Activated gamma-delta T cell (primary cell): ENCODE measurements around the gene SLC45A1.

Experiments
- DNase-seq: peaks from one replicate; lab custom pipeline; 2025; lab: John Stamatoyannopoulos, UW

Gene SLC45A1

DNA sequence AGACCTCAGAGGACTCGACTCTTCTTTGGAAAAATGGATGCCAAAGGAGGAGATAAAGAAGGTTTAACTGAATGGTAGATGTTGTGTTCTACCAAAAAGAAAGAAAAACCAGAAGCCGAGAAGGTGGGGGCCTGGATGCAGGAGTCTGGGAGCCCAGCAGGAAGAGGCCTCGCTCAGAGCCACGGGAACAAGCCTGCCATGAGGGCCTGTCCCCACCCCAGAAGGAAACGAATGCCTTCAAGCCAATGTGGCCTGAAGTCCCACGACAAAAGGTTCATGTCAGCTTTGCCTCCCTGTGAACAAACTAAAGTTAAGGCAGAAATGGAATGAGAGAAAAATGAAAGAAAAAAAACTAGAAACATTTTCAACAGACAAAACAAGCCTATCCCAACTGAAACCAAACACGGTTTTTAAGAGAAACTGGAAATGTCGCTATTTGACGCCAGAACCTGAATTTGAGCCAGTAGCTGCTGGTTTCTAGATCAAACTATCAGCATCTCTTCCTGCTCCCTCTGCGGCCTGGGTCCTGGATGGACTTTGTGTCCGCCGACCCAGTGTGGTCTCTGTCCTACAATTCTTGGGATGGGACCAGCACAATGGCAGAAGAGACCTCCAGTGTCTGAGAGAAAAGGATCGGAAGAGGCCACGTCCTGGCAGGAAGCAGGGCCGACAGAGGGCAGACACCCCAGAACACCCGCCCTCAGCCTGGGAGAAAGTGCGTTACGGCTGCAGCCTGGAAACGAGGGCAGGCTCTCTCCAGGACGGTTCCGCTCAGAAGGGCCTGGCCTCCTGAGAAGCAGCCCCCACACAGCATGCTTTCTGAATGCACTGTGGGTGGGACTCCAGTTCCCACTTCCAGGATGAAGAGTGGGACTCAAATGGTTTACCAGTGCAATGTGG, 35.2 kb downstream of the SLC45A1 start:
- no peak for DNase-seq

DNA sequence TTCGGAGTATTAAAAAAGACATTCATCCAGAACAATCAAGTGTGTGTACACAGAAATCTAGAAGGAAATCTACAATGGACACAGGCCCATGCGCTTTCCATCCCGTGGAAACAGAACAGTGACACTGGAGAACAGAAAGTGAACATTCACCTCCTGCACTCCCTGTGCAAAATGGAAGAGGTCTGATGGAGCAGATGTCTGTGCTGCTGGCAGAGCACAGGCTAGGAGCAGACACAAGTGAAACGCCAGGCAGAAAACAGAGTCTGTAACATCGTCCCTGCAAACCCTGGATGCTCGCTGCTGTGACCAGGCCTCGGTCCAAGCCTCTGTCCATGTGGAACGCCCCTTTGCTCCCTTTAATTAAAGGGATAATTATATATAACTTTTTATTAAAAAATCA, 36.1 kb downstream of the SLC45A1 start:
- DNase-seq = no peak

DNA sequence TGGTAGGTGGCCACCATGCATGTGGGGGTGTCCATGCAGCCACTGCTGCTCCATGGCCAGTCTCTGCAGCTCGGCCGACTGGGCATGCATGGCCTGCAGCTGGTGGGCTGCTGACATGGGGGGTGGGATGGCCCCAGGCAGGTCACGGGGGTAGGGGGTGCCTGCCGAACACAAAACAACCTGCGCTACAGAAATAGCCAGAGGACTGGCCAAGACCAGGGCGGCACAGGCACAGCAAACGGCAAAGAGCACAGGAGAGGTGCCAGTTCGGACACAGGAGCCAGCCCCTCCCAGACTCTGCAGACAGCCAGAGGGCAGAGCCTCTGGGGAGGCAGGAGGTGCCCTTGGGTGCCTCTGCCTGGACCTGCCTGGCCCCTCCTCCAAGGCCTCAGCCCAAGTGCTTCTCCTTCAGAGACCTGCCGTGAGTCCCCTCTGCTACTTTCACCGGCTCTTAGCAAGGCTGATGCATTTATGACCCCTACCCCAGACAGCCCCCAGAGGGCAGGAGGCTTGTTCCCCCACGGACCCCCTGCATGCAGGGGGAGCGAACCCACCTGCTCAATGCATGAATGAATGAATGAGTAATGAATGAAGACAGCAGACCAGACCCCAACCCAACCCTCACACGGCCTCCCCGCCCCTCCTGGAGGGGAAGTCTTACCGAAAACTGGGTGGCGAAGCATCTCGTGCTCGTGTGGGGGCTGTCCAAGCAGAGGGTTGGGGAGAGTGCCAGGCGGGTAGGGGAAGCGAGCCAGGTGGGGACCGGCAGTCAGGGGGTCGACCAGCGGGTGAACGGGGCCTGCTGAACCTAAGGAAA, 37.7 kb downstream of the SLC45A1 start:
- DNase-seq = no peak

DNA sequence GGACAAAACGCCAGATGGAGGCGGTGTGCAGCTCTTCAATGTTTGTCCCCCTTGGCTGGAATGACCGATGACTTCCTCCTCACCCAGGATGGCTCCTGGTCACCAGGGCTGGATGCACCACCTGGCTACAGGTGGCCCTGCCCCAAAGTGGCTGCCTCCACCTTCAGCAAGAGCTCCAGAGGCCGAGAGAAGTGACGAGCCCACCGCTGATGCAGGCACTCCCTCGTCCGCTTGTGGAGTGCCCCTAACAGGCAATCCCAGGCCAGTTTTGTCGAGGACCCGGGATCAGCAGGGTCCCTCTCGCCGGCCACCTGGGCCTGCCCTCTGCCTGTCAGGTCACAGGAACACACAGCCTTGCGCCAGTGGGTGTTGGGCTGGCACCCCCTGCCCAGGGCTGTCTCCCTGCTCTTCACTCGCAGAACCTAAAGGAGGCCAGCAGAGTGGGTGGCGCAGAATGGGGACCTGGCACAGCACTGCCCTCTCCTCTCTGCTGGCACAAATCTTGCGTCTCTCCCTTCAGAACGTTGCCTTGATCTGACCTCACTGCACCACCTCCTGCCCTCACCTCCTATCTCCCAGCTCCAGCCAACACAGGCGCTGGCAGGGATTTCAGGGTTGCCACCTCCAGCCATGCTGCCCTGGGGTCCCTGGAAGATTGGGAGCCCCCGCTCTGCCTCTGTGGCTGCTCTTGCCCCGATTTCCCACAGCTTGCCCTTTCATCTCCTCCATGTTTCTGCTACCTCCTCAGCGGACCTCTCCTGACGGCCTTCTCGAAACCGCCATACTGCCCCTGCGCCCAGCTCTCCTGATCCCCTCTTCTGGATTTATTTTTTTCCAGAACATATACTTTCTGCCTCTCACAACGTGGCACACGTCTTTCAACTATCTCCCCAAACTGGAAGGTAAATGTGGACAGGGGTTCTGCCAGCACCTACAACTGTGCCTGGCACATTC, 38.6 kb downstream of the SLC45A1 start:
- no peak for DNase-seq

DNA sequence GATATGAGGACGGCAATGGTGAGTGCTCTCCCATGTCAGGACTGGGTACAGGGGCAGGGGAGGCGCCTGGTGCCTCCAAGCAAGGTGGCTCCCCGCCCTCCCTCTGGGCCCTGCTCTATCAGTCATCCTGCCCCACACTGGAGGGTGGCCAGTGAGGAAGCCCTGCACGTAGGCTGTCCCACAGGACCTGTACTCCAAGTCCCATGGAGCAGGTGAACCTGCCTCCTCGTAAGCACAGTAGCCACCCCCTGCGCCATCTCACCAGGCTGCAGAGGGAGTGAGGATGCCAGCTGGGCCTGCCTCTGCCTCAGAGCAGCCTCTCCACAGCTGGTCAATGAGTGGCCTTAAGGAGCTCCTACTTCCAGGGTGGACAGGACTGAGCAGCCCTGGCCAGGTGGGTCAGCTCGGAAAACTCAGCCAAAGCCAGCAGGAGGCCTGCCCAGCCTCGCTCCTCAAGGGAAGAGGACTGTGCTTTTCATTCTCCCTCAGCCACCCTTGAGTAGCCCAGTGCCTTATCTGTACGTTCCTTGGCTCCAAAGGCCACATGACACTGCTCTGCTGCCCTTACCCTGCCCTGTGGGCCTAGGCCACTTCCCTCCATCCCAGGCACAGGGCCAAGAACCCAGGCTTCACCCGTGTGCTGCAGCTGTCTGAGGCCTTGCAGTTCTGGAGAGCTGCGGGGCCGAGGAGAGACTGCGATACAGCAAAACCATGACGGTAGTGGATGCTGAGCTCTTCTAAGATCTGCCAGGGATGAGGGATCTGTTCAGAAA, 39.6 kb downstream of the SLC45A1 start:
- DNase-seq = no peak

DNA sequence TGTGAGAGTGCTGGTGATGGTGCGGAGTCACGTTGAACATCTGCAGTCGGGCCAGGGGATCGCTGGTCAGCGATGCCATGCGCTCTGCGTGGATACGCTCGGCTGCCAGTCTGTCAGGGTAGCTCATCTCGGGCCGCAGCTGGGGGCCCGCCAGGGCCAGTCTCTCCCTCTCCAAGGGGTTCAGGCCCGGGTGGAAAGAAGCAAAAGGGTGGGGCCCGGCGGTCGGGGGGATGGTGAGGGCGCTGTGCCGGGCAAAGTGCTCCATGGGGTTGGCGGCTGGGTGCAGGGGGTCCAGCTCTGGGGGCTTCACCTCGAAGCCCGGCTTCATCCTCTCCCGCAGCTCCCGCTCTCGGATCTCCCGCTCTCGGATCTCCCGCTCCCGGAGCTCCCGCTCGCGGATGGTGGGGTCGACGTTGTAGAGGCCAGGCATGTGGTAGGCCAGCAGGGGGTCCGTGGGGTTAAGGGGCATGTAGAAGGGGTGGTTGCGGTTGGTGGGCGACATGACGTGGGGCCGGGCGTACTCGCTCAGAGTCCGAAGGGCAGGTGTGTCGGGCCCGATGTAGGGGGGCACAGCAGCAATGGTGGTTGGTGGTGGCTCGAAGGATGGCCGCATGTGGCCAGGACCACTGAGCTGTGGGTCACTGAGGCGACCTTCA, 40.5 kb downstream of the SLC45A1 start:
- no peak for DNase-seq

DNA sequence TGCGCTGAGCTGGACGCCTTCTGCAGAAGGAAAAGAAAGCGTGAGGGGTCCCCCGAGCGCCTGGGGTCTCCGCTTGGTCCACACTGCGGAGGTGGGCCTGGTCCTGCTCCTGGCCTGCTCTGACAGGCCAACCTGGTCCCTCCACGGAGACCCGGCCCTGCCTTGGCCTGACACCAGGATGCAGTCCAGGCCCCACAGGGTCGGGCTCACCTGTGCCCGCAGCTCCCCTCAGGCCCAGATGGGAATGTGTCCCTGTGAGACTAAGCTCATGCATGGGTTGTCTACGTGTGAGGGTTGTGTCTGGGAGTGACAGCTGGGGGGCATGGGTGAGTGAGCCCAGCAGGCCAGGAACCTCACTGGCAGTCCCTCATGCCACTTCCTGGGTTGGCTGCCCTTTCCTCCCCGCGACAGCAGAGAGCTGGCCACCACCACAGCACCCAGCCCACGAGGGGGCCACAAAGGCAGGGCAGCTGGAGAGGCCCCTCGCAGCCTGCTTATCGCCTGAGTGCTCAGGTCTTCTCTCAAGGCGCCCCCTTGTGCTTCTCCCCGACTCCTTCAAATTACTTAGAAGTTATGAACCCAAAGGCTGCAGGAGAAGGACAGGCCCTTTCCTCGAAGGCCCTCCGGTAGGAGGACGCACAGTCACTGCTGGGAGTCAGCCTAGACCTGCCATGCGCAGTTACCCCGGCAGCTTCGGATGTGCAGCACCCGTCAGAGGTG, 41.1 kb downstream of the SLC45A1 start:
- DNase-seq = no peak

DNA sequence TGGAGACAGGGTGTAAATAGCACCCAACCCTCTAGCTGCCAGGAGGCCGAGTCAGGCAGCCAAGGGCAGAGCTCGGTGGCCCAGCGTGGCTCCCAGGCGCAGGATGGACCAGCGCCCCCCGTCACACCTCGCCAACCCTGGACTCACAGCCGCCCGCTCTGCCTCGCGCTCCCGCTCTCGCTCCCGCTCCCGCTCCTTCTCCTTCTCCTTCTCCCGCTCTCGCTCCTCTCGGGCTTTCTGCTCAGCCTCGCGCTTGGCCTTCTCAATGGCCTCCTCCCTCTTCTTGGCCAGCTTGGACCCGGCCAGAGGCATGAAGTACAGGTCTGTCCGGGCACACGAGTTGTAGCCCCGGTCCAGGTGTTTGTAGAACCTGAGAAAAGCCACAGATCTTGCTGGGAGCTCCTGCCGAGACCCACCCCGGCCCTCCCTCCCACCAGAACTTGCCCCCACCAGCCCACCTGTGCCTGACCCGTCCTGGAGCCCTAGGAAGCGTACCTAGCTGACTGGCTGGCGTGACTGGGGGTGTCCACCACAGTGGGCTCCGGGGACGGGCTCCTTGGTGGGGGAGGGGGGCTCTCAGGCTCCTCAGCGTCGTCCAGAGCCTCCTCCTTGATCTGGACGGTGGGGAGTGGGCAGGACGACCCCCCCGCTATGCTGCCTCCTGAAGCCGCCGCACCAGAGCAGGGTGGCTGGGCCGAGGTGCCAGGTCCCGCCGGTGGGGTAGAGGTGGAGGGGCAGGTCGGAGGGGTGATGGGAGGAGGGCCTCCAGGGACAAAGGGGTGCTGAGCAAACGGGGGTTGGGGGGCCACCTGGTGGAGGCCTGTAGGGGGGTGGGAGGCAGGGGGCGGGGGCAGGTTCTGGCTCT, 41.9 kb downstream of the SLC45A1 start:
- DNase-seq = no peak

DNA sequence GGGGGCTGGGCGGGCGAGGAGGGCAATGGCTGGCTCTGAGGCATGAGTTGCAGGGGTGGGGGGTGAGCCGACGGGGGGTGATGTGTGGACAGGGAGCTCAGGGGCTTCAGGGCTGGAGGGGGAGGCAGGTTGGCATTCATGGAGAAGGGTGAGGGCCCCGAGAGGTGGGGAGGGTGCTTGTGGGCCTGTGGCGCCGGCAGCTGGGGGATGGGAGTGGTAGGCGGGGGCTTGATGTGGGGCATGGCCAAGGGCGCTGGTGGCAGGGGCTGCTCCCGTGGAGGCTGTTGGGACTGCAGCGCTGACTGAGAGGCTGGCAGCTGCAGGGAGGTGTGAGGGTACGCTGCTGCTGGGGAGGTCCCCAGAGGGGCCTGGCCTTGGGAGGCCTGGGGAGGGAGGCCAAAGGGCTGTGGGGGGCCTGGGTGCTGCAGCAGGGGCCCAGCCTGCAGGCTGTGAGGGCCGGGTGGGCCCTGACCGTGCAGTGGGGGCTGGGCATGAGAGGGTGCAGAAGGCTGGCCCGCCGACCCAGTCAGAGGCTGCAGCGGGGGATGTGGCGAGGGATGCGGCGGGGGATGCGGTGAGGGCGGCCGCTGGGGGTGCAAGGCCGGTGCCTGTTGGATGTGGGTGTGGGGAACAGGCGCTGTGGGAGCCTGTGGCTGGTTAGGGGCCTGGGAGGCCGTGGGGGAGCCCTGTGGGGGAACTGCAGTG, 42.7 kb downstream of the SLC45A1 start:
- DNase-seq = no peak

DNA sequence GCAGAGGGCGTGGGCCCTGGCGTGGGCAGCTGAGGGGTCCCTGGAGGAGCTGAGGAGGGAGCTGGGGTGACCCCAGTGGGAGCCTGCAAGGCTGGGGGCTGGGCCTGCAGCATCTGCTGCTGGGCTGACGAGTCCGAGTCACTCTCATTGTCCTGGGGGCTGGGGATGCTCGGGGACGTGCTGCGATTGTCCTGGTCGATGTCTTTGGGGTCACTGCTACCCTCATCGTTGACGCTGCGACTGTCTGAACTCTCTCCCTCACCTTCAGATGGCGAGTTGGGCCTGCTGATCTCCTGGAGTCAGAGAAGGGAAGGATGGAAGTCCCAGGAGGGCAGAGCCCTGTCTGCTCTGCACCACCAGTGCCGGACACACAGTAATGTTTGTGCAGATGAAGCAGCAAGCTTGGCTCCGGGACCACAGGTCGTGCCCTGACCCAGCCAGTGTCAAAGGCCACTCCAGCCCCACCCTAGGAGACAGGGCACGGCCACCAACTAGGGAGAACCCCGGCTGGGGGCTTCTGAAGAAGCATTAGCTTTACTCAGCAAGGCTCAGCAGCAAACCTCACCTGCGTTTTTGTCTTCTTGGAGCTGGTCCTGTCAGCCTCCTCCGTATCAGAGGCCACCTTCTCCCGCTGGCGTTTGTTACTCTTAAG, 43.4 kb downstream of the SLC45A1 start:
- no peak for DNase-seq

DNA sequence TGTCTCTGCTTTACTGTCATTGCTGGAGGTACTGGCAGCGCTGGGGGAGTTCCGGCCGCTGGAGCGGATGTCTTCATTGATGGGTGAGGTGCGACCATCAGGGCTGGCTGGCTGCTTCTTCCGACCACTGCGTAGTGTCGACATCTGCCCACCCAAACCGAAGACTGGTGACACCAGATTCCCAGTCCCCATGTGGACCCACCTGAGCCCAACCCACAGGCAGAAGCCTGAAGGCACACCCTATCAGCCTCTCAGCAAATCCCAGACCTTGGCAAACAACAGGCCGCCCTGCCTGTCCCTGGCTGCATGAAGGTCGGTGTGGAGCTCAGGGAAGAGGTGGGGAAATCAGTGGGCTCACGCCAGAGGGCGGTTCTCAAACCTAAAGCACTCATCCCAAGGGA, 44.8 kb downstream of the SLC45A1 start:
- no peak for DNase-seq

DNA sequence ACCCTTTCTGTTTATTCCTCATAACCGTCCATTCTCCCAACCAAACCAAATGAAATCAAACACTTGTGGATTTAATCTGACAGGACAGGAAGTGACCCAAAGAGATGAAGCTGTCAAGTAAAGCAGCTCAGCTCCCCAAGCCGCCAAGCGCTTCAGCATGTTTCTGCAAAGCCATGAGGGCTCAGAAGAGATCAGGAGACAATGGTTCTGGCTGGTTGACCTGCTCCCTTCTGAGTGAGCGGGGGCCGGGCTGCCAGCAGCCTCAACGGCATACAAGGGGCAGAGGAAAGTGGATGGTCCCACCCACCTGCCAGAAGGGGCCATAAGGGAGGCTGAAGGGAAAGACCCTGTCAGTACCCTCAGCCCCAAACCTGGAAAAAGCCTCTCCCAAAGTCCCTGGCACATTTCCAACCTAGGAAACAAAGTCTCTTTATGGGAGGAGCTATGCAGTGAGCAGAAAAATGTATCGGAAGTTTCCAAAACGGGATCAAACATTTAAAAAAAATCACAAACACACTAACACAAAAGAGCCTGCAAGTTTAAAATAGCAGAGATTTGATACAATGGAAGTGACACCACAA, 45.4 kb downstream of the SLC45A1 start:
- no peak for DNase-seq

DNA sequence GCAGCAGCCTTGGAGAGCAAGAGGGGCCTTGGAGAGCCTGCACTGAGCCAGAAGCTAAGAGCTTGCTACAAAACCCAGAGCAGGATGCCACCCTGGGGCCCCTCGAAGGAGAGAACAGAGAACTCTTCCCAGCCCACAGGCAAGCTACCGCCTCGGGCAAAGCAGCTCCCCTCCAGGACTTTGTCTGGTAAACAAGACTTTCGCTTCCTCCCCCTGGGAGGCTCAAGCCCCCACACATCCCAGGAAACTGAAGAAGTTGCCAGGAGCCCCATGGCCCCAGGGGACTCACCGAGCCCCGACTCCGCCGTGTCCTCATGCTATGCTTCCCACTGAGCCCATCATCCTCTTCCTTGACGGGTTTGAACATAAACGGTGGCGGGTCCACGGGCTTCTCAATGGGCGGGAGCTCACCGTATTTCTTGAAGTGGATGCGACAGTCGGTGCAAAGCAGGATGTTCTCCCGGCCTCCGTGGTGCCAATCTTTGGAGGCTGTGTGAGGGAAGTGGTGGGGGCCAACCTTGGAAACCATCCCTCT, 45.9 kb downstream of the SLC45A1 start:
- no peak for DNase-seq

DNA sequence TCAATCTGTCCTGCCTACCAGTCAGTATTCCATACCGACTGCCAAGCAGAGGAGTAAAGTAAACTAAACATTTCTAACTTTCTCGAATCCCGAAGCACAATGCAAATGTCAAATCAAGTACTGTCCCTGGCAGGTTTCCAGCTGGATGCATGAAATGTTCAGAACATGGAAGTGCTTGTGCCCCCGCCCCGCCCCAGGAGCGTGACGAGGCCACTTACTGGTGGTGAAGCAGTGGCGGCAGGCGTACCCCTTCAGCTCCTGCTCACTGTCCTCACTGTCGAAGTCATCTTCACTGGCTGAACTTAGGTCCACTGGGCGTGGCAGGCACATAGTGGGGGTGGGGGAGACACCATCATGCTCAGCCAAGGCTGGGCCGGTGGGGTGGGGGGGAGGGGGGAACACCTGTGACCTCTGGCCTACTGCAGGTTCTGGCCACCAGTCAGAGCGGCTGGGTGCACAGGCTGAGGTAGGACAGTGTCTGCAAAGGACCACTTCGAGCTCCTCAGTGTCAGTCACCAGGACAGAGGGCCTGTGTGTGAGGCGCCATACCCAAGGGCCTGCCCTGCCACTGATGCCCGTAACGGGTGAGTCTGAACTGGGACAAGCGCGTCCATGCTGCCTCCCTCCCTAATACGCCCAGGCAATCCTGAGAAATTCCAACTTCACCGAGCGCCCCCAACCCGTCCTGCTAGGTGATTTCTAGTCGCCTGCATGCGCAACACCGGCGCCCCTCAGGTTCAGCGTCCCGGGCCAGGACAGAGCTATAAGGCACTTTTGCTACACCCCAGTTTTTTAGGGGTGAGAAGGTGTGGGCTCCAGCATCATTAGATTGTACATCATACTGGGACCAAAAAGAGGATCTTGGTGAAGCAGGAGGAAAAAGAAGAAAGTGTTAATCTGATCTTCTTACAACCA, 46.9 kb downstream of the SLC45A1 start:
- DNase-seq = no peak

DNA sequence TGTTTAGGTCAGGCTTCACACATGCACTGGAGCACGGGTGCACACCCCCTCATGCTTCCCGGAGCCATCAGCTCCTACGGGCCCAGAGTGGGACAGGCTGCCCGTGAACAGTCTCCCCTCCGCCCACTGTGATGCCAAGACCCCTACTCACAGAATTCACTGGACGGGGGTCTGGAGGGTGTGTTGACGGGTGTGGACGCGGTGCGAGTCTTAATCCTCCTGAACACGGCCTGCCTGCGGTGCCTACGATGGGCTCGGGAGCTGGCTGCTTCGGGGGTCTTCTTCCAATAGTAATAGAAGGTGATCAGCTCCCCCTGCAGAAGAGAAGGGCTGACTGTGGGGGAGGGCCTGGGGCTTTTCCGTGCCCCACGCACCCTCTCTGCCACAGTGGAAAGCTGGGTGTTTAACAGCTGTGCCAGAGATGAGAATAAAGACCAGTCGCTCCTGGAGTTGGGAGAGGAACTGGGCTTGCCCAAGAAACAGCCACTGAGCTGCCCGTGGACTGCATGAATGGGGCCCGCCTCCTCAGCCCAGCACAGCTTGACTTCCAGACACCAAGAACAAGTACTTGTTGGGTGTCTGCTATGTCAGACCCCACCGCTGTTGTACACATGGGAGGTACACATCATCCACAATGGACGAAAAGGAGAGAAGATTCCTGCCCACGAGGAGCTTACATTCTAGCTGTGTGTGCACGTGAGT, 47.9 kb downstream of the SLC45A1 start:
- DNase-seq = no peak
